22Rv1 (cell line): ENCODE data around the gene DTNBP1.

Experiments used
- ZFX ChIP-seq: fragments of 450-650 bp; IDR thresholded peaks from 2 replicates; pipeline ENCODE4 v1.6.1; 2017; ENCODE audit warnings: antibody characterized with exemption, borderline replicate concordance
- TF ChIP-seq, protein P1 (sequence below): fragments of 450-650 bp; IDR thresholded peaks from 2 replicates; pipeline ENCODE4 v1.5.1; 2017; ENCODE audit warnings: mild to moderate bottlenecking

DNA sequence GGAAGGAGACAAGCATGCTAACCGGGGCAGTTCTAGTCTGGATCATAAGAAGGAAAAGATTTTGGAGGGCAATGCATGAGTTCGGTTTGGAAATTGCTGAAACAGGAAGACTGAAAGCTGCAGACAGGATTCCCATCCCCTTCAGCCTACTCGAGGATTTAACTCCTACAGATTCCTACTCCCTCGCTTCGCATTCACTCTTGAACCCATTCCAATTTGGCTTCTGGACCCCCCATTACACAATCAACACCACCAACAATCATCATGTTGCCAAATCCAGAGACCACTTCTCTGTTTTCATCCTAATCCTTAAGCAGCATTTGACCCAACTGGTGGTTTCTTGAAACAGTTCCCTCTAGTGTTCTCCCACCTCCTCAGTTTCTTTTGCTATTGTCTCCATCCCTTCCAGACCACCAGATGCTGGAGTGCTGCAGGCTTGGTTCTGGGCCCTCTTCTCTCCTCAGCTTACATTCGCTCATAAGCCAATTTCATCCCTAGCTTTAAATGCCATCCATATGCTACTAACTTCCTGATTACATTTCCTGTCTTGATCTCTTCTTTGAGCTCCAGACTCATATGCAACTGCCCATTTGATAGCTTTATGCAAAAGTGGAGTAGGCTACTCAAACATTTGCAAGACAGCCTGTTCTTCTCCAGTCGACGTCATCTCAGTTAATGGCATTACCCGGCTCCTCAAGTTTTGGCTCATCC lies 66.5 kb downstream of the DTNBP1 start:
- TF ChIP-seq, protein P1, sequence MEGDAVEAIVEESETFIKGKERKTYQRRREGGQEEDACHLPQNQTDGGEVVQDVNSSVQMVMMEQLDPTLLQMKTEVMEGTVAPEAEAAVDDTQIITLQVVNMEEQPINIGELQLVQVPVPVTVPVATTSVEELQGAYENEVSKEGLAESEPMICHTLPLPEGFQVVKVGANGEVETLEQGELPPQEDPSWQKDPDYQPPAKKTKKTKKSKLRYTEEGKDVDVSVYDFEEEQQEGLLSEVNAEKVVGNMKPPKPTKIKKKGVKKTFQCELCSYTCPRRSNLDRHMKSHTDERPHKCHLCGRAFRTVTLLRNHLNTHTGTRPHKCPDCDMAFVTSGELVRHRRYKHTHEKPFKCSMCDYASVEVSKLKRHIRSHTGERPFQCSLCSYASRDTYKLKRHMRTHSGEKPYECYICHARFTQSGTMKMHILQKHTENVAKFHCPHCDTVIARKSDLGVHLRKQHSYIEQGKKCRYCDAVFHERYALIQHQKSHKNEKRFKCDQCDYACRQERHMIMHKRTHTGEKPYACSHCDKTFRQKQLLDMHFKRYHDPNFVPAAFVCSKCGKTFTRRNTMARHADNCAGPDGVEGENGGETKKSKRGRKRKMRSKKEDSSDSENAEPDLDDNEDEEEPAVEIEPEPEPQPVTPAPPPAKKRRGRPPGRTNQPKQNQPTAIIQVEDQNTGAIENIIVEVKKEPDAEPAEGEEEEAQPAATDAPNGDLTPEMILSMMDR = no peak
- no peak for TF ChIP-seq ZFX
